Measurements from ENCODE around the gene DPF3. TPM values are rescaled to one million over a fixed set of nuclear protein-coding genes. Genes with fewer than 3 reads are reported as not detected.

DPF3 gene
- total RNA-seq, 1 experiment from 2014 or later: 1.9 TPM

GRCh38 chr14:72771561-72771960 lies 122.3 kb downstream of the DPF3 start:
- BruUV-seq (replicated peaks): no TSS peak
- POLR2A ChIA-PET: no interaction called here
- no peak for TF ChIP-seq CTCF (IDR thresholded peaks at IDR 0.05; ENCODE audit: unreplicated experiment)
- H3K9me3 Mint-ChIP-seq (ENCODE audit: unreplicated experiment): peaks cover 21% of the 10 kb centered on the region
- CTCF ChIA-PET: no interaction called here
- H3K27ac Mint-ChIP-seq (ENCODE audit: low read depth, unreplicated experiment): no peak overlapping the region
- DNase-seq (ENCODE audit: unreplicated experiment): no peak
- intact Hi-C loops (cut with micrococcal nuclease): no loop called here
- no peaks in the 10 kb centered on the region for H3K27me3 Mint-ChIP-seq (ENCODE audit: insufficient read depth, unreplicated experiment)
- H3K4me3 Mint-ChIP-seq (ENCODE audit: unreplicated experiment): no peak overlapping the region
- H3K36me3 Mint-ChIP-seq (ENCODE audit: insufficient read depth, unreplicated experiment): no peaks in the 10 kb centered on the region
- peaks cover 2% of the 10 kb centered on the region for H3K4me1 Mint-ChIP-seq (ENCODE audit: insufficient read depth, unreplicated experiment)

GRCh38 chr14:72766296-72766695 lies 127.6 kb downstream of the DPF3 start:
- CTCF ChIA-PET: no interaction called here

GRCh38 chr14:72763892-72764291 lies 130.0 kb downstream of the DPF3 start:
- Mint-ChIP-seq H3K27ac (ENCODE audit: low read depth, unreplicated experiment) (no peak overlapping the region), H3K4me1 (ENCODE audit: insufficient read depth, unreplicated experiment) (no peaks in the 10 kb centered on the region), H3K9me3 (ENCODE audit: unreplicated experiment) (peaks cover 29% of the 10 kb centered on the region), H3K36me3 (ENCODE audit: insufficient read depth, unreplicated experiment) (no peaks in the 10 kb centered on the region), H3K4me3 (ENCODE audit: unreplicated experiment) (no peak overlapping the region), H3K27me3 (ENCODE audit: insufficient read depth, unreplicated experiment) (no peaks in the 10 kb centered on the region)
- POLR2A ChIA-PET: interaction anchor here (1.5 kb wide), 1 partner anchor 18 kb away, joined by 3 read pairs; no protein-coding TSS in a partner anchor
- CTCF ChIA-PET: no interaction called here
- TF ChIP-seq CTCF (IDR thresholded peaks at IDR 0.05; ENCODE audit: unreplicated experiment): no peak
- BruUV-seq (replicated peaks): no TSS peak
- DNase-seq (ENCODE audit: unreplicated experiment): no peak
- intact Hi-C loops (cut with micrococcal nuclease): no loop called here

More at GRCh38 chr14:72766296-72766695, 127.6 kb downstream of the DPF3 start:
- BruUV-seq (replicated peaks): no TSS peak
- no peaks in the 10 kb centered on the region for H3K27me3 Mint-ChIP-seq (ENCODE audit: insufficient read depth, unreplicated experiment)
- POLR2A ChIA-PET: no interaction called here
- TF ChIP-seq CTCF (IDR thresholded peaks at IDR 0.05; ENCODE audit: unreplicated experiment): no peak
- H3K4me1 Mint-ChIP-seq (ENCODE audit: insufficient read depth, unreplicated experiment): no peaks in the 10 kb centered on the region
- intact Hi-C loops (cut with micrococcal nuclease): no loop called here
- H3K36me3 Mint-ChIP-seq (ENCODE audit: insufficient read depth, unreplicated experiment): no peaks in the 10 kb centered on the region
- no peak overlapping the region for H3K27ac Mint-ChIP-seq (ENCODE audit: low read depth, unreplicated experiment)
- H3K9me3 Mint-ChIP-seq (ENCODE audit: unreplicated experiment): peaks cover 21% of the 10 kb centered on the region
- DNase-seq (ENCODE audit: unreplicated experiment): no peak
- H3K4me3 Mint-ChIP-seq (ENCODE audit: unreplicated experiment): no peak overlapping the region

DNA sequence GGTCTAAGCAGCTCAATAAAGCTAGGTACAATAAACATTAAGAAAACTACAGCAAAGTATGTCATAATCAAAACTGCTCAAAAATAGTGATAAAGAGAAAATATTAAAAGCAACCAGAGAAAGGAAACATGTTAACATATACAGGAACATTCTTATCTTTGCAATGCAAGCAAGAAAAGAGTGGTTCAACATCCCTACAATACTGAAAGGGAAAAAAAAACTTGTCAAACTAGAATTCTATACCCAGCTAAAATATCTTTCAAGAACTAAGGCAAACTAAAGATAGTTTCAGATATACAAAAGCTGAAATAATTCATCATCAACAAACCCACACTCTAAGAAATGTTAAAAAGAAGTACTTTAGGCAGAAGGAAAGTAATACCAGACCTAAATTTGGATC lies 134.2 kb downstream of the DPF3 start:
- Mint-ChIP-seq H3K27me3 (ENCODE audit: insufficient read depth, unreplicated experiment) (no peaks in the 10 kb centered on the region), H3K4me1 (ENCODE audit: insufficient read depth, unreplicated experiment) (no peaks in the 10 kb centered on the region), H3K36me3 (ENCODE audit: insufficient read depth, unreplicated experiment) (no peaks in the 10 kb centered on the region), H3K4me3 (ENCODE audit: unreplicated experiment) (no peak overlapping the region), H3K27ac (ENCODE audit: low read depth, unreplicated experiment) (no peak overlapping the region), H3K9me3 (ENCODE audit: unreplicated experiment) (peaks cover 32% of the 10 kb centered on the region)
- no peak for TF ChIP-seq CTCF (IDR thresholded peaks at IDR 0.05; ENCODE audit: unreplicated experiment)
- DNase-seq (ENCODE audit: unreplicated experiment): no peak
- ChIA-PET POLR2A (no interaction called here), CTCF (no interaction called here)
- no TSS peak for BruUV-seq (replicated peaks)
- intact Hi-C loops (cut with micrococcal nuclease): no loop called here
